ENCODE data around the gene MIEN1. TPM values are rescaled to one million over a fixed set of nuclear protein-coding genes. Genes with fewer than 3 reads are reported as not detected.
A peak's percentile ranks its signal among the peaks of the same experiment; 100 is the strongest.

MIEN1 gene
- polyA plus RNA-seq, 1 experiment: 78.9 TPM

- CTCF ChIA-PET: interaction anchor here (1.1 kb wide), 1 partner anchor 11 kb away, joined by 3 read pairs; no protein-coding TSS in a partner anchor
- DNase-seq (ENCODE audit: low read depth): no peak
- POLR2A ChIA-PET: no interaction called here
- no peak for TF ChIP-seq CTCF (IDR thresholded peaks at IDR 0.05; ENCODE audit: insufficient read depth, low read depth, low read length)
- Histone ChIP-seq H3K4me3 (ENCODE audit: low read depth, low read length) (no peak overlapping the region), H3K36me3 (ENCODE audit: control insufficient read depth, insufficient read depth, low read length) (no peaks in the 10 kb centered on the region; the same call in 1 of the 2 replicates), H3K27me3 (ENCODE audit: control insufficient read depth, insufficient read depth, low read length) (peaks cover 1% of the 10 kb centered on the region)
Measured at GRCh38 chr17:39737206-39737759, 7.0 kb upstream of the MIEN1 start.

GRCh38 chr17:39736319-39737165 lies 6.2 kb upstream of the MIEN1 start:
- ChIA-PET CTCF (interaction anchor here (1.1 kb wide), 1 partner anchor 10 kb away, joined by 3 read pairs; no protein-coding TSS in a partner anchor), POLR2A (no interaction called here)
- TF ChIP-seq CTCF (IDR thresholded peaks at IDR 0.05; ENCODE audit: insufficient read depth, low read depth, low read length): no peak
- H3K4me3 ChIP-seq (ENCODE audit: low read depth, low read length): no peak overlapping the region
- H3K36me3 ChIP-seq (ENCODE audit: control insufficient read depth, insufficient read depth, low read length): no peaks in the 10 kb centered on the region; the same call in 1 of the 2 replicates
- peaks cover 1% of the 10 kb centered on the region for H3K27me3 ChIP-seq (ENCODE audit: control insufficient read depth, insufficient read depth, low read length)
- no peak for DNase-seq (ENCODE audit: low read depth)

GRCh38 chr17:39735882-39736281 lies 5.5 kb upstream of the MIEN1 start:
- TF ChIP-seq CTCF (IDR thresholded peaks at IDR 0.05; ENCODE audit: insufficient read depth, low read depth, low read length): no peak
- no peaks in the 10 kb centered on the region for H3K36me3 ChIP-seq (ENCODE audit: control insufficient read depth, insufficient read depth, low read length)
- no peak for DNase-seq (ENCODE audit: low read depth)
- CTCF ChIA-PET: no interaction called here
- peaks cover 1% of the 10 kb centered on the region for H3K27me3 ChIP-seq (ENCODE audit: control insufficient read depth, insufficient read depth, low read length)
- no peak overlapping the region for H3K4me3 ChIP-seq (ENCODE audit: low read depth, low read length)
- POLR2A ChIA-PET: no interaction called here

GRCh38 chr17:39732586-39732985 lies 2.3 kb upstream of the MIEN1 start:
- Histone ChIP-seq H3K27me3 (ENCODE audit: control insufficient read depth, insufficient read depth, low read length) (peaks cover 1% of the 10 kb centered on the region), H3K36me3 (ENCODE audit: control insufficient read depth, insufficient read depth, low read length) (peaks cover 10% of the 10 kb centered on the region), H3K4me3 (ENCODE audit: low read depth, low read length) (no peak overlapping the region)
- ChIA-PET POLR2A (no interaction called here), CTCF (interaction anchor here (1.8 to 3.1 kb wide), 3 partner anchors 11 to 111 kb away, joined by 4 to 15 read pairs (median 12); partner anchors contain the start of gene ERBB2)
- no peak for TF ChIP-seq CTCF (IDR thresholded peaks at IDR 0.05; ENCODE audit: insufficient read depth, low read depth, low read length)
- DNase-seq (ENCODE audit: low read depth): no peak

GRCh38 chr17:39729280-39729851 lies 966 bp downstream of the MIEN1 start:
- H3K4me3 ChIP-seq (ENCODE audit: low read depth, low read length): peak overlapping the region; percentile 89
- ChIA-PET CTCF (interaction anchor here (0.6 to 3.6 kb wide), 20 partner anchors 8 to 108 kb away, joined by 3 to 15 read pairs (median 6); partner anchors contain the start of genes ERBB2, PGAP3 and PNMT), POLR2A (interaction anchor here (0.7 kb wide), 1 partner anchor 34 kb away, joined by 4 read pairs; no protein-coding TSS in a partner anchor)
- no peak for DNase-seq (ENCODE audit: low read depth)
- H3K36me3 ChIP-seq (ENCODE audit: control insufficient read depth, insufficient read depth, low read length): peaks cover 30% of the 10 kb centered on the region
- TF ChIP-seq CTCF (IDR thresholded peaks at IDR 0.05; ENCODE audit: insufficient read depth, low read depth, low read length): no peak
- peaks cover 1% of the 10 kb centered on the region; the same call in 1 of the 2 replicates for H3K27me3 ChIP-seq (ENCODE audit: control insufficient read depth, insufficient read depth, low read length)
